H9 (cell line): Measurements from ENCODE around the gene WDR59. TPM values are rescaled to one million over a fixed set of nuclear protein-coding genes. Genes with fewer than 3 reads are reported as not detected.

Experiments
- DNase-seq: peaks from one replicate; pipeline ENCODE4 v3.0.0-alpha.2; 2017
- H2AFZ ChIP-seq: one replicate; pipeline ENCODE4 v1.6.1; 2013; ENCODE audit warnings: mild to moderate bottlenecking, low read length, control low read depth, moderate library complexity
- H2AK5ac ChIP-seq: 2 replicates; pipeline ENCODE4 v1.6.1; 2013; ENCODE audit warnings: low read length, control low read depth, mixed read lengths; ENCODE audit not compliant: insufficient read length
- H2BK120ac ChIP-seq: one replicate; pipeline ENCODE4 v1.6.1; 2013; ENCODE audit warnings: low read depth, mild to moderate bottlenecking, low read length, control low read depth, inconsistent platforms; ENCODE audit not compliant: poor library complexity, severe bottlenecking
- H2BK12ac ChIP-seq: 2 replicates; pipeline ENCODE4 v1.6.1; 2013; ENCODE audit warnings: low read length, control low read depth, mixed read lengths, low read depth; ENCODE audit not compliant: insufficient read length
- H2BK15ac ChIP-seq: 2 replicates; pipeline ENCODE4 v1.6.1; 2013; ENCODE audit warnings: low read depth, low read length, control low read depth
- H2BK20ac ChIP-seq: one replicate; pipeline ENCODE4 v1.6.1; 2013; ENCODE audit warnings: low read depth, mild to moderate bottlenecking, low read length, control low read depth, inconsistent platforms; ENCODE audit not compliant: poor library complexity, severe bottlenecking
- H2BK5ac ChIP-seq: 2 replicates; pipeline ENCODE4 v1.6.1; 2013; ENCODE audit warnings: low read length, control low read depth, mixed read lengths; ENCODE audit not compliant: insufficient read length
- H3K14ac ChIP-seq: 2 replicates; pipeline ENCODE4 v1.6.1; 2013; ENCODE audit warnings: low read length, control low read depth; ENCODE audit not compliant: insufficient read depth
- H3K18ac ChIP-seq: 2 replicates; pipeline ENCODE4 v1.6.1; 2013; ENCODE audit warnings: low read depth, mild to moderate bottlenecking, mixed read lengths, low read length, control low read depth; ENCODE audit not compliant: insufficient read length
- H3K23ac ChIP-seq: 2 replicates; pipeline ENCODE4 v1.6.1; 2013; ENCODE audit warnings: low read length, control low read depth, mixed read lengths, low read depth; ENCODE audit not compliant: insufficient read length
- H3K23me2 ChIP-seq: 2 replicates; pipeline ENCODE4 v1.6.1; 2013; ENCODE audit warnings: low read depth, mild to moderate bottlenecking, mixed read lengths, low read length, control low read depth; ENCODE audit not compliant: insufficient read length, poor library complexity, severe bottlenecking
- H3K27ac ChIP-seq: 2 replicates; pipeline ENCODE4 v1.5.1; 2013; ENCODE audit warnings: low read length, control low read depth, mixed read lengths, low read depth; ENCODE audit not compliant: insufficient read length
- H3K27me3 ChIP-seq: 2 replicates; pipeline ENCODE4 v1.6.1; 2013; ENCODE audit warnings: low read length, control low read depth, inconsistent platforms; ENCODE audit not compliant: insufficient read depth
- H3K4ac ChIP-seq: 2 replicates; pipeline ENCODE4 v1.6.1; 2013; ENCODE audit warnings: low read depth, mild to moderate bottlenecking, control low read depth, inconsistent platforms, low read length, moderate library complexity
- H3K4me1 ChIP-seq: 2 replicates; pipeline ENCODE4 v1.6.1; 2013; ENCODE audit warnings: low read length, control low read depth, inconsistent platforms; ENCODE audit not compliant: insufficient read depth
- H3K4me2 ChIP-seq: 2 replicates; pipeline ENCODE4 v1.6.1; 2013; ENCODE audit warnings: low read length, control low read depth, mixed read lengths; ENCODE audit not compliant: insufficient read length, insufficient read depth
- H3K56ac ChIP-seq: 2 replicates; pipeline ENCODE4 v1.6.1; 2013; ENCODE audit warnings: low read depth, mild to moderate bottlenecking, mixed read lengths, low read length, control low read depth; ENCODE audit not compliant: insufficient read length
- H3K79me1 ChIP-seq: 2 replicates; pipeline ENCODE4 v1.6.1; 2013; ENCODE audit warnings: low read depth, mild to moderate bottlenecking, moderate library complexity, low read length, control low read depth, inconsistent platforms; ENCODE audit not compliant: insufficient read depth, poor library complexity, severe bottlenecking
- H3K79me2 ChIP-seq: 2 replicates; pipeline ENCODE4 v1.6.1; 2013; ENCODE audit warnings: low read length, control low read depth, inconsistent platforms; ENCODE audit not compliant: insufficient read depth
- H3K9ac ChIP-seq: 2 replicates; pipeline ENCODE4 v1.6.1; 2013; ENCODE audit warnings: low read length, control low read depth, mixed read lengths; ENCODE audit not compliant: insufficient read length; ENCODE audit errors: extremely low read depth
- H3K9me3 ChIP-seq: one replicate; pipeline ENCODE4 v1.6.1; 2013; ENCODE audit warnings: low read depth, low read length, inconsistent platforms; ENCODE audit not compliant: control insufficient read depth
- H3T11ph ChIP-seq: one replicate; pipeline ENCODE4 v1.6.1; 2013; ENCODE audit warnings: mild to moderate bottlenecking, low read length, control low read depth, inconsistent platforms
- H4K20me1 ChIP-seq: one replicate; pipeline ENCODE4 v1.6.1; 2013; ENCODE audit not compliant: control insufficient read depth, insufficient read length, insufficient read depth
- H4K5ac ChIP-seq: 2 replicates; pipeline ENCODE4 v1.6.1; 2013; ENCODE audit warnings: low read depth, mild to moderate bottlenecking, mixed read lengths, low read length, control low read depth; ENCODE audit not compliant: insufficient read length
- H4K8ac ChIP-seq: replicated peaks from 2 replicates; pipeline ENCODE4 v1.6.1; 2013; ENCODE audit warnings: low read length, control low read depth, mixed read lengths, low read depth; ENCODE audit not compliant: insufficient read length
- H4K91ac ChIP-seq: 2 replicates; pipeline ENCODE4 v1.6.1; 2013; ENCODE audit warnings: low read depth, mild to moderate bottlenecking, moderate library complexity, mixed read lengths, low read length, control low read depth; ENCODE audit not compliant: insufficient read length
- H3K27ac Mint-ChIP-seq, 3 experiments: 2 replicates in 2 of 3; 3 replicates in 1 of 3; pipeline ENCODE4 v1.8.0; 2020 to 2021; ENCODE audit warnings: mixed read lengths in 3 of 3, mild to moderate bottlenecking in 1 of 3, moderate library complexity in 1 of 3
- H3K27me3 Mint-ChIP-seq: 2 replicates; pipeline ENCODE4 v1.8.0; 2021; ENCODE audit warnings: low read depth, mild to moderate bottlenecking, moderate library complexity, mixed read lengths
- H3K36me3 Mint-ChIP-seq, 3 experiments: 2 replicates in 2 of 3; 3 replicates in 1 of 3; pipeline ENCODE4 v1.8.0; 2020 to 2021; ENCODE audit warnings: low read depth in 3 of 3, mixed read lengths in 3 of 3; ENCODE audit not compliant: insufficient read depth in 1 of 3
- H3K4me1 Mint-ChIP-seq, 2 experiments: 2 replicates each; pipeline ENCODE4 v1.8.0; 2020; ENCODE audit warnings: mixed read lengths in 2 of 2
- H3K4me3 Mint-ChIP-seq, 2 experiments: 2 replicates in 1 of 2; 3 replicates in 1 of 2; pipeline ENCODE4 v1.8.0; 2020 to 2021; ENCODE audit warnings: mild to moderate bottlenecking in 2 of 2, mixed read lengths in 2 of 2, moderate library complexity in 1 of 2
- H3K9me3 Mint-ChIP-seq, 2 experiments: 2 replicates in 1 of 2; 3 replicates in 1 of 2; pipeline ENCODE4 v1.8.0; 2020; ENCODE audit warnings: mild to moderate bottlenecking in 2 of 2, mixed read lengths in 2 of 2, moderate library complexity in 1 of 2
- CTCF ChIP-seq: fragments of 200-600 bp; sonication (generic); conservative IDR thresholded peaks from 3 replicates; pipeline ENCODE4 v1.8.0; 2021; ENCODE audit warnings: antibody characterized with exemption, mild to moderate bottlenecking
- WGBS: extraction: QIAGEN DNeasy Blood & Tissue Kit; methylation state at CpG from one replicate; pipeline ENCODE4 v1.1.7; 2013; ENCODE audit warnings: missing lambda C conversion rate, low lambda C conversion rate, mixed read lengths; ENCODE audit not compliant: insufficient read length; ENCODE audit errors: extremely low coverage; 5-methylcytosine and 5-hydroxymethylcytosine counted together
- total RNA-seq: library from RNA; stranded (reverse); gene quantifications from 2 replicates; pipeline ENCODE4 v1.2.1, GENCODE V29; 2021

The WDR59 gene
- total RNA-seq, 1 experiment from 2014 or later: 97.5 TPM

DNA sequence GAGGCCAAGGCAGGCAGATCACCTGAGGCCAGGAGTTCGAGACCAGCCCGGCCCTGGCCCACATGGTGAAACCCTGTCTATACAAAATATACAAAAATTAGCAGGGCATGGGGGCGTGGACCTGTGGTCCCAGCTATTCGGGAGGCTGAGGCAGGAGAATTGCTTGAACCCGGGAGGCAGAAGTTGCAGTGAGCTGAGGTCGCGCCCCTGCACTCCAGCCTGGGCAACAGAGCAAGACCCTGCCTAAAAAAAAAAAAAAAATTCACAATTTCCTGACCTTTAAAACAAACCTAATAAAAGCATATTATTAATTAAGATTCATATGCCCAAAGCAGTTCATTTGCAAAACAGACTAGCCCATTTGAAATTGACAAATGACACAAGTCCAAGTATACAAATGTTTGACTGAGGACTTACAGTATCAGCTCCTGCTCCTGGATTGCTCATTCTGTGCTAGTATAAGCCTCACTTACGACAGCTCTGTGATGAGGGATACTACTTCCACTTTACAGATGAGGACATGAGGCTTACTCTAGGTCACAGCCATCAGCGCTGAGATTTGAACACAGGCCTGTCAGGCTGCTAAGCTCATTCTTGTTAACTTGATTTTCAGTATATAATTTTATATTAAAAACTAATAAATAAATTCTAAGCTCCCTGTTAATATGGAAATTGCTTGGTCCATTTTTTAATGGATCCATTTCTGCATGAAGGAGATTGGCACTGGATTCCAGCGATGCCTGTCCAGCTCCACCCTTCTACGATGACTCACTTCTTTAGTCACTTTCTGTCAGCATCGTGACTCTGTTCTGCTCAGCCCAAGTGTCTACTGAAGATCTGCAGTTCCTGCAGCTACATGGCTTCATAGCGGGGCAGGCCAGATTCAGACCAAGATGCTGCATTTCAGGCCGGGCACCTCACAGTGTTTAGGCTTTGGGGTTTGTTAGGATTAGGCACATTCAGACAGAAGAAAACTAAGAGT lies 88.2 kb downstream of the WDR59 start:
- Histone ChIP-seq H3K79me2 (no peaks in the 10 kb centered on the region), H2BK5ac (no peak overlapping the region), H3K4ac (no peak overlapping the region), H3K9me3 (no peaks in the 10 kb centered on the region), H4K8ac (no peak overlapping the region), H3K79me1 (no peaks in the 10 kb centered on the region), H3K18ac (no peak overlapping the region), H2BK20ac (no peak overlapping the region), H4K91ac (no peak overlapping the region), H3T11ph (no peak overlapping the region), H2BK120ac (no peak overlapping the region), H3K4me2 (no peak overlapping the region), H3K27ac (no peak overlapping the region), H3K14ac (no peak overlapping the region), H2AK5ac (no peak overlapping the region), H3K27me3 (no peaks in the 10 kb centered on the region), H3K23ac (no peak overlapping the region), H3K56ac (no peak overlapping the region), H2AFZ (no peak overlapping the region), H3K4me1 (no peaks in the 10 kb centered on the region), H3K9ac (no peak overlapping the region), H4K20me1 (no peaks in the 10 kb centered on the region), H2BK15ac (no peak overlapping the region), H2BK12ac (no peak overlapping the region), H3K23me2 (no peaks in the 10 kb centered on the region), H4K5ac (no peak overlapping the region)
- no peak for DNase-seq
- Mint-ChIP-seq H3K36me3 (peaks cover 7 to 52% (median 31%) of the 10 kb centered on the region in 3 experiments; a peak in 6 of 7 replicates), H3K27me3 (no peaks in the 10 kb centered on the region), H3K27ac (0 out of 7 replicates have a peak overlapping the region, but pooled peaks of 2 of the 3 experiments have one; percentile 13 to 25), H3K4me1 (peaks cover 20 to 29% of the 10 kb centered on the region in 2 experiments), H3K9me3 (no peaks in the 10 kb centered on the region), H3K4me3 (no peak overlapping the region)
- no peak for TF ChIP-seq CTCF
- no CpG with 5 or more reads among the region's 14 CpGs for WGBS
